Astrocyte of the cerebellum (primary cell): Measurements from ENCODE around the gene C2orf49.

Experiments
- DNase-seq: peaks from one replicate; pipeline ENCODE4 v3.0.0-alpha.2; 2011; ENCODE audit warnings: low read depth
- H3K4me3 ChIP-seq: 2 replicates; pipeline ENCODE4 v1.5.1; 2011; ENCODE audit warnings: mild to moderate bottlenecking, low read depth, low read length, moderate library complexity
- in situ Hi-C: cut with HindIII; loops from 2 replicates; pipeline ENCODE4 v1.10.0; 2017; ENCODE audit warnings: low sequenced_read_pairs
- TF ChIP-seq, protein P1 (sequence below): IDR thresholded peaks from 2 replicates; pipeline ENCODE4 v1.5.1; 2012; ENCODE audit warnings: low read length, low read depth, moderate library complexity, mild to moderate bottlenecking; ENCODE audit errors: missing control alignments

Gene C2orf49

DNA sequence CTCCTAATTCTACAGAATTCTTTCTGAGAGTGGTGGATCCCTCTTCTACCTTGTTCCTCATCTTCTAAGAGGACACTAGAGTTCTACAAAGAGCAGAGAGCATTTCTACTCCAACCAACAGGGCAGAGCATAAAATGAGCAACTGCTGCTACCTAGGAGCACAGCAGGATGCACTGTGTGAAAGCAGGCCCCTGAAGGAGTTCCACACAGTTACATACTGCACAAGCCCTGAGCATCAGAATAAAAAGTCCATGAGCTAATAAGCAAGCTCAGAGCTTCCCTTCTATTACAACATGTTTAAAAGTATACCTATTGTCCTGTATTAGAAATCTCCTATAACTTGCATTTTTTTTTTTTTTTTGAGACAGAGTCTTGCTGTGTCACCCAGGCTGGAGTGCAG is 53.1 kb downstream of the C2orf49 start:
- TF ChIP-seq, protein P1, sequence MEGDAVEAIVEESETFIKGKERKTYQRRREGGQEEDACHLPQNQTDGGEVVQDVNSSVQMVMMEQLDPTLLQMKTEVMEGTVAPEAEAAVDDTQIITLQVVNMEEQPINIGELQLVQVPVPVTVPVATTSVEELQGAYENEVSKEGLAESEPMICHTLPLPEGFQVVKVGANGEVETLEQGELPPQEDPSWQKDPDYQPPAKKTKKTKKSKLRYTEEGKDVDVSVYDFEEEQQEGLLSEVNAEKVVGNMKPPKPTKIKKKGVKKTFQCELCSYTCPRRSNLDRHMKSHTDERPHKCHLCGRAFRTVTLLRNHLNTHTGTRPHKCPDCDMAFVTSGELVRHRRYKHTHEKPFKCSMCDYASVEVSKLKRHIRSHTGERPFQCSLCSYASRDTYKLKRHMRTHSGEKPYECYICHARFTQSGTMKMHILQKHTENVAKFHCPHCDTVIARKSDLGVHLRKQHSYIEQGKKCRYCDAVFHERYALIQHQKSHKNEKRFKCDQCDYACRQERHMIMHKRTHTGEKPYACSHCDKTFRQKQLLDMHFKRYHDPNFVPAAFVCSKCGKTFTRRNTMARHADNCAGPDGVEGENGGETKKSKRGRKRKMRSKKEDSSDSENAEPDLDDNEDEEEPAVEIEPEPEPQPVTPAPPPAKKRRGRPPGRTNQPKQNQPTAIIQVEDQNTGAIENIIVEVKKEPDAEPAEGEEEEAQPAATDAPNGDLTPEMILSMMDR = no peak
- H3K4me3 ChIP-seq = no peak overlapping the region
- in situ Hi-C loops = no loop called here
- no peak for DNase-seq

DNA sequence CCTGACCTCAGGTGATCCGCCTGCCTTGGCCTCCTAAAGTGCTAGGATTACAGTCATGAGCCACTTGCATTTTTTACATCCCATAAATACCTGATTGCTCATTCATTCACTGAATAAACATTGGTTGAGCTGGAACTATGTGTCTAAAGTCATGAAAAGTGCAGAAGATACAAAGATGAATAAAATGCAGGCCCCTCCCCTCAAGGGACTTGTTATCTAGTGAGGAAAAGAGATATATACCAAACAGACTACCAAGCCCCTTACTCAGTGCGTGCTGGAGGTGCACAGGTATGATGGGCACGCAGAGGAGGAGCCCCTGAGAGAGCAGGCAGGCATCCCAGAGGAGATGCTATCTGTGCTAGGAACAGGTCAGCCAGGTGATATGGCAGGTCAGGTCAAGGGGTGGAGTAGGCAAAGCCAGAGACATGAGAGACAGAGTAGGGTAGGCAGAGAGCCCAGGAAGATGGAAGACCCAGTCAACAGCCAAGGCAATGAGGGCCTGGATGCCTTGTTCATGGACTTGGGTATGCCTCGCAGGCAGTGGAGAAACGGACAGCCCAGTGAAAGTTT is 53.8 kb downstream of the C2orf49 start:
- TF ChIP-seq, protein P1 = no peak
- in situ Hi-C loops = no loop called here
- no peak for DNase-seq
- H3K4me3 ChIP-seq = no peak overlapping the region

DNA sequence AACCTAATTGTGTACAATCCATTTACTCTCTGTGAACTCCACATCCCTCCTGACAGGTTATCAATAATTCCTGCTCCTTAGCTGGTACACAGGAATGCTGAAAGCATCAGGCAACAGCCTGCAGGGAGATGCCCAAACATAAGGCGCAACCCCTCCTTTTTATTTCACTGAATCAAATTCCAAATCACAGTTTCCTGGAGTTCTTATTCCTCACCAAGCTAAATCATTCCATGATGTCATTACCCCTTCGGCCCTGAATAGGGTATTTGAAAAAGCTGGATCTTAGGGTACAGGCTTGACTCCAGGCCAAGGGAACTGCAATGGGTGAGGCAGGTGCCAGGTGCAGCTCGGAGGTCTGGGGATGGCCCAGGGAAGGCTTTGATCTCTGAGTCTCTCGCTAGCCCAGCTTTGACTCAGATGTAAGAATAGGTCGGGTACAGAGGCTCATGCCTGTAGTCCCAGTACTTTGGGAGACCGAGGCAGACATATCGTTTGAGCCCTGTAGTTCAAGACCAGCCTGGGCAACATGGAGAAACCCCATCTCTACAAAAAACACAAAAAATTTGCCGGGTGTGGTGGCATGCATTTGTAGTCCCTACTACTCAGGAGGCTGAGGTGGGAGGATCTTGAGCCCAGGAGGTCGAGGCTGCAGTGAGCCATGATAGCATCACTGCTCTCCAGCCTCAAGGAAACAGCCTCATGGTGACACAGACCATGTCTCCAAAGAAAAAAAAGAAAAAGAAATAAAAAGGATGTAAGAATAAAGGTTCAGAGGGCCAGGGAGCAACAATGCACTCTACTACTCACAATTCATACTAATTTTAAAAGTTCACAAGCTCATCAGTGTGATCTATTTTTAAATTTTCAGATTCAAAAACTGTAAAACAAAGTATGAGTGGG is 54.7 kb downstream of the C2orf49 start:
- no peak for DNase-seq
- TF ChIP-seq, protein P1 = no peak
- in situ Hi-C loops = no loop called here
- no peak overlapping the region for H3K4me3 ChIP-seq

GRCh38 chr2:105393373-105394055 is 56.2 kb downstream of the C2orf49 start:
- TF ChIP-seq, protein P1 = no peak
- H3K4me3 ChIP-seq = no peak overlapping the region

GRCh38 chr2:105394951-105395611 is 57.7 kb downstream of the C2orf49 start:
- H3K4me3 ChIP-seq = peak overlapping the region; percentile 99
- DNase-seq = no peak
- in situ Hi-C loops = no loop called here
- TF ChIP-seq, protein P1 = no peak

More at GRCh38 chr2:105393373-105394055, 56.2 kb downstream of the C2orf49 start:
- in situ Hi-C loops = no loop called here
- DNase-seq = peak; percentile 73

DNA sequence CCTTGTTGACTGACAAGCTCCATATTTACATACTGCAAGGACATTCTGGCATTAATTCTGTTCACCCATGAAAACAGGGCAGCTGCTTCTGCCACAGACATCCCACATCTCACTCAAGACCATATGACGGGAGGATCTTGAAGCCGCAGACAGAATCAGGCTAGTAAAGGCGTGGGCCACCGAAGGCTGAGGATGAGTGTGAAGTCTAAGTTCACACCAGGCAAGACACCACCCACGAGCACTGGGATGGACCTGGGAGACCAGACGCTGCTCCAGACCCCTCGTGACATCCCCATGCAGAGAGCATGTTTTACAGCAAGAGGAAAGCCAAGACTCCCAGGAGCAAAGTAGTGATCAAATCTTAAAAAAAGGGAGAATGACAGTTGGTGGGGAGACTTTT is 58.4 kb downstream of the C2orf49 start:
- in situ Hi-C loops = no loop called here
- DNase-seq = no peak
- H3K4me3 ChIP-seq = peak overlapping the region; percentile 99
- TF ChIP-seq, protein P1 = no peak
